Measurements from ENCODE around the gene ZNF185.

GRCh38 chrX:152892999-152893891 is 4.6 kb upstream of the ZNF185 start:
- TF ChIP-seq EZH2phosphoT487 (IDR thresholded peaks at IDR 0.05; ENCODE audit: insufficient read depth, low read depth): no peak
- TF ChIP-seq EZH2 (IDR thresholded peaks at IDR 0.05; ENCODE audit: insufficient read depth, poor library complexity, severe bottlenecking): no peak
